ENCODE measurements around the gene TROAP.
A peak's percentile ranks its signal among the peaks of the same experiment; 100 is the strongest.
"Not testable (repeated sequence)": the region's sequence is repeated elsewhere in the genome, so short reads cannot be mapped to it uniquely, and the experiment has no call there.

TROAP gene, protein sequence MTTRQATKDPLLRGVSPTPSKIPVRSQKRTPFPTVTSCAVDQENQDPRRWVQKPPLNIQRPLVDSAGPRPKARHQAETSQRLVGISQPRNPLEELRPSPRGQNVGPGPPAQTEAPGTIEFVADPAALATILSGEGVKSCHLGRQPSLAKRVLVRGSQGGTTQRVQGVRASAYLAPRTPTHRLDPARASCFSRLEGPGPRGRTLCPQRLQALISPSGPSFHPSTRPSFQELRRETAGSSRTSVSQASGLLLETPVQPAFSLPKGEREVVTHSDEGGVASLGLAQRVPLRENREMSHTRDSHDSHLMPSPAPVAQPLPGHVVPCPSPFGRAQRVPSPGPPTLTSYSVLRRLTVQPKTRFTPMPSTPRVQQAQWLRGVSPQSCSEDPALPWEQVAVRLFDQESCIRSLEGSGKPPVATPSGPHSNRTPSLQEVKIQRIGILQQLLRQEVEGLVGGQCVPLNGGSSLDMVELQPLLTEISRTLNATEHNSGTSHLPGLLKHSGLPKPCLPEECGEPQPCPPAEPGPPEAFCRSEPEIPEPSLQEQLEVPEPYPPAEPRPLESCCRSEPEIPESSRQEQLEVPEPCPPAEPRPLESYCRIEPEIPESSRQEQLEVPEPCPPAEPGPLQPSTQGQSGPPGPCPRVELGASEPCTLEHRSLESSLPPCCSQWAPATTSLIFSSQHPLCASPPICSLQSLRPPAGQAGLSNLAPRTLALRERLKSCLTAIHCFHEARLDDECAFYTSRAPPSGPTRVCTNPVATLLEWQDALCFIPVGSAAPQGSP
- 0.16 to 3.5 (median 1.2) reads per million in 3 experiments for total RNA-seq

DNA sequence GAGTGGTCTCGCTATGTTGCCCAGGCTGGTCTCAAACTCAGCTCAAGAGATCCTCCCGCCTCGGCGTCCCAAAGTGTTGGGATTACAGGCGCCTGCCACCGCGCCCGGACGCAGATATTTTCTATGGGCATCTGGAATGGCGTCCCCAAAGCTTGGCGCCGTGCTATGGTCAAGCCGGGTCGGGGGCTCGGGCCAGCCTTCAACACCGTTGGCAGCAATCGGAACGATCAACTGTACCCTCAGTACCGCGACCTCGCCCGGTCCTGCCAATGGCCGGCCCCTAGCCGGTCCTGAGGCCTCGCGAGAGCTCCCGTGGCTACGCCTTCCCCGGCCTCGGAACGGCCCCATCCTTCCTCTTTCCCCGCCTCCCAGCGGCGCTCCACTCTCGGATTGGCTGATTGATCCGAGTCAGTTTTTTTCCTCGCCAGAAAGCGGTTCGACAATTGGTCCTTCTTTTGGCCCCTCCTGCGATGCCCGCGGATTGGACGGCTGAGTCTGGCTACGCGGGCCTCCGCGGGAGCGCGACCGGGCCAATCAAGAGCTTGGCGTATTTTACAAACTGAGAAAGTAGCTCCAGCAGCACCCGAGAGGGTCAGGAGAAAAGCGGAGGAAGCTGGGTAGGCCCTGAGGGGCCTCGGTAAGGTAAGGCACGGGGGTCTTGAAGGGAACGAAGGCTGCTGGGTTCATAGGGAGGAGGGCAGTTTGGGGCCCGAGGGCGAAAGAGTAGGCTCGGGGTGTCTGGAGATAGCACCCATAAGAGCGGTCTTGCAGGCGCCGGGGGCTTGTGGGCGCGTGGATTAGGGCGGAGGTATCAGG, at the start of gene TROAP:
TROAP (plus strand) TSS at position 548 of the 816 bp plus-strand sequence. CDS start 354 bp downstream, outside the sequence.
- peak; percentile 97 for DNase-seq

DNA sequence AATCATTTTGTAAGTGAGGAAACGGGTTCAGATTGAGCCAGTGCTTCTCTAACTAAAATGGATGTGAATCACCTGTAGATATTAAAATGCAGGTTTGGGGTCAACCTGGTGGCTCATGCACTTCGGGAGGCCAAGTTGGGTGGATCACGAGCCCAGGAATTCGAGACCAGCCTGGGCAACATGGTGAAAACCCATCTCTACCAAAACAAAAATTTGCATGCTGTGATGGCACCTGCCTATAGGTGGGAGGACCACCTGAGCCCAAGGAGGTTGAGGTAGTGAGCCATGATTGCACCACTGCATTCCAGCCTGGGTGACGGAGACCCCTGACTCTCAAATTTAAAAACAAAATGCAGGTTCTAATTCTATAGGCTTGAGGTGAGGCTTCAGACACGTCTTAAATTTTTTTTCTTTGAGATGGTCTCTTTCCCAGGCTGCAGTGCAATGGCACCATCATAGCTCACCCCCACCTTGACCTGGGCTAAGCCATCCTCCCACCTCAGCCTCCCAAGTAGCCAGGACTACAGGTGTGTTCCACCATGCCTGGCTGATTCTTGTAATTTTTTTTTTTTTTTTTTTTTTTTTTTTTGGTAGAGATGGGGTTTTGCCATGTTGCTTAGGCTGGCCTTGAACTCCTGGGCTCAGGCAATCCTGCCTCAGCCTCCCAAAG, 49.2 kb upstream of the TROAP start:
- DNase-seq = no peak

- DNase-seq = no peak
Measured at GRCh38 chr12:49274396-49275069, 48.5 kb upstream of the TROAP start.

DNA sequence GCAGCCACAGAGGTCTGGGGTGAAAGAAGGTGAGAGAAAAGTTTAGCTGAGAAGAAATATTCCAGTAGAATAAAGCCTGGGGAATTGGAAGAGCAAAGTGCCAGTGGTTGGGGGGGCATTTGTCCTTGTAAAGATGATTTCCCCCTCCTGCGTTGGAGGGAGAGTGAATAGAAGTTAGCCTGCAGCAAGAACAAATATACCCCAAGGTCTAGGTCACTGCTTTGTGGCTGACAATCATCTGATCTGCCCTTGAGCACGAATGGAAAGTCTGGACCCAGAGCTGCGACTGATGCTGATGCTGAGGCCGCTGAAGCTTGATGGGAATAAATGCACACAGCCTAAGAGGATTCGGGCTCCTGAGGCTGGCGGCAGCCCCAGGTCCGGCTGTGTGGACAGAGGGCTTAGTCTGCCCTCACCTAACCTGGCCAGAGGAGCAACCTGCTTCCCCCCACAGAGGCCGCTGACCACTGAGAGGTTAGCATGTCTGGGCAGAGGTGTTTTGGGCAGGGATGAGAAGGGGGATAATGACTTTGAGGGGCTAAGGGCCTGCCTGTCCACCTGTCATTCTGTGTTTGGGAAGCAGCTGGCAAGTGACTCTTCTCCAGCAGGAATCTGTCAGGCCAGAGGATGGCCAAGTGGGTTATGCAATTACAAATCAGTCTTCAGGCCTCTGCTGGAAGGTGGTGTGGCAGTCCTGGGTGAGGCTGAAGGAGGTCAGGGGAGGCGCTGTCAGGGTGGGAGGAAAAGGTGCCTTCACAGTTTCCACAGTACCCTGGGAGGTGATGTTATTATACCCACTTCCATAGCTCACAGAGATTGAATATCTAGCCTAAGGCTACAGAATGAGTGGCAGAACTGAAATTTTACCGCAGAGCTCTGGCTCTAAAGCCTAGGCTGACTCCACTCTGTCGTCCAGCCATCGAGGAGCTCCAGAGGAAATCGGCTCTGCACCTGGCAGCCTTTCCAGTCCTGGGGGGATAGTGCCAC, 46.5 kb upstream of the TROAP start:
- DNase-seq = no peak

DNA sequence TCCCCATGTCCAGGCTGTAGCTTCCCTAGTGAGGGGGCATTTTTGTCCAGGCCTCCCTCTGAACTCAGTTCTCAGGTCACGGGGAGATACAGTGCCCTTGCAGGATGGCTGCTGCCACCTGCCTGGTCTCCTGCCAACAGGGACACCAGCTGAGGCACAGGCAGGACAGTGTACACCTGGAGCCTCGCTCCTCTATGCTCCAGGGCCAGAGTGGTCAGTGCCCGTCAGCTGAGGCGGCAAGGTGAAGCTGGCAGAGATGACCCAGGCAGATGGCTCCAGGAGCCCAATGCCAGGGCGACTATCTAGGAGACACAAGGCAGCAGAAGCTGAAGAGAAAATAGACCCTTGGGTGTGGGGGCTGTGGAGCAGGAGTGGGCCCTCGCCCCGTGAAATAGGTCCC, 45.6 kb upstream of the TROAP start:
- DNase-seq = no peak

DNA sequence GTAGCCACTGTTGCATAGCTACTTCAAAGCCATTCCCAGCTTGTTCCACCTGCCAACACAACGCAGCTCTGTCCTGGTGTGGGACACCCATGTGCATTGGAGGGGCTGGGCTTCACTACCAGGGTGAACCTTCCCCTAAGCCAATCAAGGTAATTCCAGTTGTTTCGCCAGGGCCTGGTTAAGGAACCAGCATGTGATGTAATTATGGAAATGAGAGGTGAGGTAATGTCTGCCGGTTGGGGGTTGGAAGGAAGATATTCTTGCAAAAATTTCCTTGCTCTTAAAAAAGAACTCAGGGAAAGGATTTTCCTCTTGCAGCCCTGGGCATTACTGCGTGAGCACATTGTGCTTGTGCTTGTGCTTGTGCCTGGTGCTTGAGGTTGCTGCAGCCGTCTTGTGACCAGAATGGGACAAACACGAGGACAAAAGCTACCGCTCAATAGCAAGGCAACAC, 43.3 kb upstream of the TROAP start:
- no peak for DNase-seq

DNA sequence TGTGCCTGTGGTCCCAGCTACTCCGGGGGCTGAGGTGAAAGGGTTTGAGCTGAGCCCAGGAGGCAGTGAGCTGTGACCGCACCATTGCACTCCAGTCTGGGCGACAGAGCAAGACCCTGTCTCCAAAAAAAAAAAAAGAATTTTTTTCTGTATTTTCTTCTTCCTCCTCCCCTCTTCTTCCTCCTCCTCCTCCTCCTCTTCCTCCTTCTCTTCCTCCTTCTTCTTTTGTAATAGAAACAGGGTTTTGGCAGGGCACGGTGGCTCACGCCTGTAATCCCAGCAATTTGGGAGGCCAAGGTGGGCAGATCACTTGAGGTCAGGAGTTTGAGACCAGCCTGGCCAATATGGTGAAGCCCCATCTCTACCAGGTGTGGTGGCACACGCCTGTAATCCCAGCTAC, 42.5 kb upstream of the TROAP start:
- DNase-seq = not testable (repeated sequence)

GRCh38 chr12:49282302-49282701, 40.8 kb upstream of the TROAP start:
- no peak for DNase-seq

GRCh38 chr12:49282740-49283375, 40.2 kb upstream of the TROAP start:
- not testable (repeated sequence) for DNase-seq

DNA sequence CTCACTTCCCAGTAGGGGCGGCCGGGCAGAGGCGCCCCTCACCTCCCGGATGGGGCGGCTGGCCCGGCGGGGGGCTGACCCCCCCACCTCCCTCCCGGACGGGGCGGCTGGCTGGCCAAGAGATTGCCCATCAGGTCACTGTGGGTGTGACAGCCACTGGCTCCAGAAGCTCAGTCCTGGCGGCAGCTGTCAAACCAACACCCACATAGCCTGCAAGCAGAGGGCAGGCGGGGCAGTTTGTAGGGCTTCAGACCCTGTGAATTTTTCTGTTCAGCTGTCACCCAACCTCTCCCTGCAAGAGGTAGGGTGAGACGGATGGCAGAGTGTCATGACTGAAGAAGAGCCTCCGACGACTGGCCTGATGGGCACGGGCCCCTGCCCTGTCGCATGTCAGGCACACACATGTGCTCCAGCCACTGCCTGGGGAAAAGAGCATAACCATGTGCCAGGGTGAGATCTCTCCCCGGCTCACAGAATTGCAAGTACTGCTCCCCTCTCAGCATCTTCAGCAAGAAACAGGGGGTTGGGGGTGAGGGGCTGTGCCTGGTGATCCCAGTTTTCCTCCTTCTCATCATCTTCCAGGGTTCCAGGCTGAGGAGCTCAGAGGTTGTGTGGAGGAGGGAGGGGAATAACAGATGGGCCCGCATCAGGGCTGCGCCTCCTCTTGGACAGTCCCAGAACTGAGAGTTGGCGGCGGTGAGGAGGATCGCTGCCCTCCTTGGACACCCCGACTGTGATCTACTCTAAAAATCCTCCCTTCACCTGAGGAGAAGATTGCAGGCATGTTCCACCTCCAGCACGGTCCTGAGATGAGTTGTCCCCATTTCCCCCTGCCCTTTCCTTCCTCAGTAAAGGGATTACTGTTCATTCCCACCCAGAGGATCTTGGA, 39.3 kb upstream of the TROAP start:
- DNase-seq = no peak

- DNase-seq = no peak
Measured at GRCh38 chr12:49284672-49285071, 38.4 kb upstream of the TROAP start.

- no peak for DNase-seq
Measured at GRCh38 chr12:49287876-49288275, 35.2 kb upstream of the TROAP start.

DNA sequence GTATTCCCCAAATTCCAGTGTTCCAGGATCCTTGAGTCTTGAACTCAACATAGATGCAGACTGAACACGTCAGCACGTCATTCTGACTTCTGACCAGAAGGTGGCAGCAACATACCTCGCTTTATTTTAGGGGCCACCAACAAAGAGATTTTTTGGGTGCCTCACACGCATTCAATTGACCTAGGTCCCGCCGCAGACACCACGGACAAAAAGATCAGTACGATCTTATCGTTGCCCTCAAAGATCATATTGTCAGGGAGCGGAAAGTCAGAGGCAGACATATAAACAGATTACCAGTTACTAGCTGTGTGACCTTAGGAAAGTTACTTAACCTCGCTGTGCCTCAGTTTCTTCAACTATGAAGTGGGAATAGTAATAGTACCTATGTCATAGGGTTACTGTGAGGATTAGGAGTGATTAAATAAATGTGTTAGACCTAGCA, 34.6 kb upstream of the TROAP start:
- peak; percentile 63 for DNase-seq

GRCh38 chr12:49288922-49289555, 34.0 kb upstream of the TROAP start:
- no peak for DNase-seq

- DNase-seq = no peak
Measured at GRCh38 chr12:49292729-49293055, 30.4 kb upstream of the TROAP start.

- no peak for DNase-seq
Measured at GRCh38 chr12:49293056-49293956, 29.7 kb upstream of the TROAP start.

- no peak for DNase-seq
Measured at GRCh38 chr12:49294086-49294803, 28.8 kb upstream of the TROAP start.

All from central memory CD4-positive, alpha-beta T cell (primary cell).